Measurements from ENCODE around the gene C1QA.

Gene C1QA

GRCh38 chr1:22683547-22683946, 47.1 kb downstream of the C1QA start:
- H3K4me3 ChIP-seq (ENCODE audit: low read depth, low read length), result no peak overlapping the region
- TF ChIP-seq CTCF (IDR thresholded peaks at IDR 0.05; ENCODE audit: low read depth, low read length), result no peak

- no peak for TF ChIP-seq CTCF (IDR thresholded peaks at IDR 0.05; ENCODE audit: low read depth, low read length)
- no peak overlapping the region for H3K4me3 ChIP-seq (ENCODE audit: low read depth, low read length)
Measured at GRCh38 chr1:22685591-22686059, 49.2 kb downstream of the C1QA start.

- TF ChIP-seq CTCF (IDR thresholded peaks at IDR 0.05; ENCODE audit: low read depth, low read length), result no peak
Measured at GRCh38 chr1:22687191-22687590, 50.8 kb downstream of the C1QA start.

GRCh38 chr1:22688466-22688865, 52.0 kb downstream of the C1QA start:
- TF ChIP-seq CTCF (IDR thresholded peaks at IDR 0.05; ENCODE audit: low read depth, low read length), result no peak
- no peak overlapping the region for H3K4me3 ChIP-seq (ENCODE audit: low read depth, low read length)

More at GRCh38 chr1:22687191-22687590, 50.8 kb downstream of the C1QA start:
- no peak overlapping the region for H3K4me3 ChIP-seq (ENCODE audit: low read depth, low read length)

All from WI38 (cell line).